DMS53 treated with DMSO at 0.1 percent for 48 hours (cell line): ENCODE data around the gene PDE1C.
"Not testable (repeated sequence)": the region's sequence is repeated elsewhere in the genome, so short reads cannot be mapped to it uniquely, and the experiment has no call there.

Experiments used
- DNase-seq: peaks from one replicate; lab custom pipeline; 2025; ENCODE audit not compliant: unreplicated experiment; lab: John Stamatoyannopoulos, UW

Gene PDE1C

GRCh38 chr7:32070406-32071360, at the start of gene PDE1C:
Gene PDE1C (minus strand): TSS chr7:32070407.
- peak; percentile 11 for DNase-seq

DNA sequence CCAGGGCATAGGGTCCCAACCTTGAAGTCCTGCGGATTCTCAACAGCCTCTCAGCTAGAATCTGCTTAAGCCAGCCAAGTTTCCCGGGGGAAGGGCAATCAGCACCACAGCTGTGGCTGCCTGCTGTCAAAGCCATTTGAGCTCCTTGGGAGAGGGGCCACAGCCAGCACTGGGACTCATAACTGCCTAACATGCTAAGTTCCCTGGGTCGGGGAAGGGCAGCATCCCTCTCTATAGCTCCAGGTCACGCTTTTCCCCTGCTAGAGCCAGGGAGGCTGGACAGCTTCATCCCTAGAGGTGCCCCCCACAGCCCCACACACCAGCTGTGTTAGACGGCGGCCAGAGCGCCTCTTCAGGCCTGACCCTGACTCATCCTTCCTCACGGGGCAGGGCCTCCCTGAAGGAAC, 49.6 kb upstream of the PDE1C start:
- no peak for DNase-seq

DNA sequence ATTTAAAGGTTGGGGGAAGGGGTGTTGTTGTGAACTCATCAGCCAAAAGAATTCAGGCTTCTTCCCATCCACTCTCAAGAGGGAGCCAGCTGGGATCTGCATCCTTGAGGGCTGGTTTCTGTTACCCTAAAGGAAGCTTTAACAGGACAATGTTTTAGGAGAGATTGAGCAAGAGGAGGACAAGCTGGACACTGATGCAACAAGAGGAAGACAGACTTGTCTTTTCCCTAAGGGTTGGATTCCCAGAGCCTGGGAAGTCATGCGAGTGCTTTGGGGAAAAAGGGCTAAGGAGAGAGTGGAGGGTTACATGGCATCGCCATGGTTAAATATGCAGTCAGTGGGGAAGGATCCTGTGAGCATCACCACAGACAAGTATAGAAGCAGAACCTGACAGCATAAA, 47.6 kb upstream of the PDE1C start:
- DNase-seq: no peak

DNA sequence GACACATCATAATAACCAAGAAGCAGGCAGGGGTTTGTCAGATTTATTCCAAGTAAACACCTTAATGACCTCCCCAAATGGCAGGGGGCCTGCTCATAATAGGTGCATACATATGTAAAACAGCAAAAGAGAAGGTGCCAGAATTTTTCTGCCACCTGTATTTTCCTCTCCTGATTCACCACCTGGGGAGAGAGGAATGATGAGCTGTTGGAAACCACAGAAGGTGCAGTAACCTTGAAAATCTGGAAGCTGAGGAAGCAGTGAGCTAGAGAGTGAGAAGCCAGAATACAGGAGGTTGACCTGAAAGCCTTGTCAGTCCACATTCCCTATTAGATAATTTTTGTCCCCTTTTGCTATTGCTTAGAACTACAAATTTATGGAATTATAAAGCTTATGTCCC, 46.2 kb upstream of the PDE1C start:
- no peak for DNase-seq

- DNase-seq: no peak
These were observed 45.6 kb upstream of the PDE1C start for GRCh38 chr7:32115831-32116230.

GRCh38 chr7:32108651-32109050, 38.4 kb upstream of the PDE1C start:
- no peak for DNase-seq

DNA sequence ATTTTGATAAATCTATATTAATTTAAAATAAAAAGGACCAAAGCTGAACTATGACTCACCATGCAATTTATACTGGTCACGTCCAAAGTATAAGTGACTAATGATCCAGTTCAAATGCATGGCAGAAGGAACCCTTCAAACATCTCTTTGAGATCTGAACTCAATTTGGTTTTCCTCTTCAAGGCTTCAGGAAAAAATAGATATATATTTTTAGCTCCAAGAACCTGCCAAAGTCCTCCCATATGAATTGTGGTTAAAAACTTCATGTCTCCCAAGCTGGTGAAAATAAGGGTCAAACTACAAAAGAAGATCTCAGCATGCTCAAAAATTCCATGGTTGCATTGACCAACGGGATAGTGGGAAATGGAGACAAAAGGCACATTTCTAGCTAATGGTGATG, 34.6 kb upstream of the PDE1C start:
- no peak for DNase-seq

DNA sequence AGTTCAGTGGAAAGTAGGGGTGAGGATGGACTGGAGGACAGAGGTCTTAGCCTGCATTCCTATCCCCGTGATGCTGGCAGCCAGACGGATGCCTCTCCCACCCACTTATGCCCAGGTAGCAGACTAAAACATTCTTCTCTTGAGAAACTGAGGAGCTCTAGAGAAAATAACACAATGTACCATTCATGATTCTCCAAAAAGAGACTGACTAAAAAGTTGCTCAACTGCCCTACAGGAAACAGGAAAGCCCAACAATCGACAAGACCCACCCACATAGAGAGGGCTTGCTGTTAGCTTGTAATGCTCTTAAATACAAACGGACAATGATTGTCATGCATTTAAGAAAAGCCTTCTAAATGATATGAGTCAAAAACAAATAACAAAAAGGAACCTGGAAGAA, 33.2 kb upstream of the PDE1C start:
- no peak for DNase-seq

DNA sequence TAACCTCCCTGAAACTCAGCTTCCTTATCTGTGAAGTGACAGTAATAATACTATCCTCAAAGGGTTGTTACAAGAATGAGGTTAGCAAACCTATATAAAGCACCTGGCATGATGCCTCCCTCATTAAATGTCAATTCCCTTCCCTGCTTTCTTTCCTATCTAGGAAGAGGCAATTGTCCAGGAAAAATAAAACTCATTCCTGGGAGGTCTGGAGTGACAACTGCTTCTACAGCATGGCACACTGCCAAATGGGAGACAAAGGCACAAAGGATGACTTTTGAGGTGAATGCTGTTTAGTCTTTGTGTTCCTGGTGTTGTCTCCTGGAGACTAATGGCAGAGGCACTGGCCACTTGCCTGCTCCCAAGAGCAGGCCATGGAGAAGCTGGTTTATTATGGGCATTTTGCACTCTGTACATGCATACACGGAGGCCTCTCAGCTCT, 32.2 kb upstream of the PDE1C start:
- no peak for DNase-seq

DNA sequence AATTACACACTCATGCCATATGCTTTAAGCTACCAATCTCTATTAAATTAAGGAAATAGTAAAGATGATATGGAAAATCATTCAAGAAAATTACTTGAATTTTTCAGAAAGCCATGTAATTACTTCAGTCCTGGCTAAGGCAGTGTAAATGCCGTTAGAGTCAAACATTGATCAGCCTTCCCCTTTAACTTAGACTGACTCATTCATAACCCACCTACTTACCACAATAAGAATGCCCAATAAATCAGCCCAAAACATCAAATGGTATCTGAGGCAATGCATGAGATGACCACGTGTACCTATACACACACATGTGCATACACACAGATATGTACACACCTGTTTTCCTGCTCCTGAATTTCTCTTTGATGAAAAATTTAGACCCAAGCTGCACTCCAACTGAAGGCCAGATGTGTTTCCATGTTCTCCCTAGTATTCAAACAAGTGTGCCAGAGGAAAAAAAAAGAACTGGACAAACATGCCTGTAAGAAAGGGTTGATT, 30.2 kb upstream of the PDE1C start:
- no peak for DNase-seq

DNA sequence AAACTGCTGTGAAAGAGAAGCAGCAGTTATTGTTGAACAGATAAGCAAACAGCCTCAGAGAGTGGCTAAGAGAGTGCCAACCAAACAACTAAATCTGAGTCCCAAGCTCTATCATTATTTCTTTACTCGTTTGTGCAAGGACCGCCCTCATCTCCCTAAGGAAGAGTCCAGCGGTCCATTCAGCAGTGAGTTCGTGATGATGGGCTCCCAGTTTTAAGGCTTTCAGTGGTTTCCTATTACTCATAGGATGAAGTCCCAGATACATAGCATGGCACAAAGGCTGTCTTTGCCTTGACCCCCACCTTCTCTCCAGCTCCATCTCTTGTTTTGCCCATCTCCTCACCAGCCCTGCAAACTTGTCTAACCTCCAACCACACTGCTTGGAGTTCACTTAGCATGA, 24.3 kb upstream of the PDE1C start:
- DNase-seq: no peak

- DNase-seq: no peak
These were observed 23.5 kb upstream of the PDE1C start for GRCh38 chr7:32093415-32094408.

DNA sequence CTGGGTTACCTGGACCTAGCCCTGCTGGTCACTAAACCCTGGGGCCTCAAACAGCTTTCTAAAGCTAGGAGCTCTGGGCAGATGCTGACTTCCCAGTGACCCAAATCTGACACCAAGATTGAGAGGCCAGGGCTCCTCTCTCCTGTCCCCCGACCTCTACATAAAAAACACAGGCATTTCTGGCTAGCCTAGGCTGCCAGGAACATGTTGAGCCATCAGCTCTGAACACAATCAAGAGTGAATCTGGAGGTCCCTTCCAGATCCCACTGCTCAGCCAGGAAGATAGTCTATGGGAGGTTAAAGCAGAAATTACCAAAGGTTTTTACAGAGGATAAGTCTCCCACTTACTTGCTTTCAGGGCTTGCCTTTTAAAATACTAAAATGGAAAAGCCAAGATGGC, 22.1 kb upstream of the PDE1C start:
- DNase-seq: no peak

DNA sequence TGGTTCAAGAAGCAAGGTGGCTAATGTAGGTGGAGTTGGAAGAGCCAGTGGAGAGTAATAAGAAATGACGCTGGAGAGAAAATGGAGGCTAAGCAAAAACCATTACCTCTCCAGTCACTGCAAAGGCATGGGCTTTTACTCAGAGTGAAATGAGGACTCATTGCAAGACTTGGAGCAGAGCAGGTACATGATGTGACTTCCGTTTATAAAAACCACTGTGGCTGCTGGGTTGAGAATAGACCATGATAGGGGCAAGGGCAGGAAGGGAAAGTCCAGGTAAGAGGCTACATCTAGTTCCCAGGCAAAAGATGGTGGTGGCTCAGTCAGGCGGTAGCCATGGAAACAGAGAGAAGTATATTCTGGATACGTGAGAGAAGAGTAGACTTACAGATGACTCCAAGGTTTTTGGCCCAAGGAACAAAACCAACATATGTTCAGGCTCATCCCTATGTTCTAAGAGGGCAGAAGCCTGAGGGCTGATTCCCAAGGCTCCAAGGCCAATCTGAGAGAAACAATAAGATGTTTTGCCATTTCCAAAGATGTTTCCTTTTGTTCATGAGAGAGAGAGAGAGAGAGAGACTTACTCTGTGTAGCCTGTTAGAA, 21.5 kb upstream of the PDE1C start:
- DNase-seq: no peak

GRCh38 chr7:32089678-32090077, 19.5 kb upstream of the PDE1C start:
- DNase-seq: no peak

DNA sequence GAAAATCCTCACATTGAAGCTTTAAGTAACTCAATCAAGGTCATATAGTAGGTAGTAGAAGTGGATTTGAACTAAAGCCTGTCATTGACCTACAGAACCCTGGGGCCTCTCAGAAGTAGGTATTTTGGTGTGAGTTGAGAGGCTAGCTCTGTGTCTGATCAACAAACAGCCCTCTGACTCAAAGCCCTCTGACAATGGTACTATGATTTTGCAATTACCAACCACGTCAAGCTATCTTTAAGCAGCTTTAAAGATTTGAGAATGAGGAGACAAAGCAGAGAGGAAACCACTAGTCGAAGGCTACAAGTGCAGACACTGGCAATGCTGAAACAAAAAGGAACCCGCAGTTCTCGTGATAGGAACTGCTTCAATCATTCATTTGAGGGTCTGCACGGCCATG, 19.0 kb upstream of the PDE1C start:
- no peak for DNase-seq

GRCh38 chr7:32088451-32088881, 18.3 kb upstream of the PDE1C start:
- no peak for DNase-seq

DNA sequence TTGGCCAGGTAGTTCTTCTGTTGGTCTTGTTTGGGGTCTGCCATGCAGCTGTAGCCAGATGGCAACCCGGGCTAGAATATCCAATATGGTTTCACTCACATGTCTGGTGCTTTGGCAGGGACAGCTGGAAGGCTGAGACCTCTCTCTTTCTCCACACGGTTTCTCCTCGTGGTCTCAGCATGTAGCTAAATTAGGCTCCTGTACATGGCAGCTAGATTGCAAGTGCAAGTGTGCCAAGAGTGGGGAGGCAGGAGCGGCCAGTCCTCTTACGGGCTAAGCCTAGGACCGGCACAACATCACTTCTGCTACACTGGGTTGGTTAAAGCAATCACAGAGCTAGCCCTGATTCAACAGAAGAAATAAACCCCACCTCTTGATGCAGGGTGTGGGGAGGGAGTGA, 9.3 kb upstream of the PDE1C start:
- DNase-seq: no peak

DNA sequence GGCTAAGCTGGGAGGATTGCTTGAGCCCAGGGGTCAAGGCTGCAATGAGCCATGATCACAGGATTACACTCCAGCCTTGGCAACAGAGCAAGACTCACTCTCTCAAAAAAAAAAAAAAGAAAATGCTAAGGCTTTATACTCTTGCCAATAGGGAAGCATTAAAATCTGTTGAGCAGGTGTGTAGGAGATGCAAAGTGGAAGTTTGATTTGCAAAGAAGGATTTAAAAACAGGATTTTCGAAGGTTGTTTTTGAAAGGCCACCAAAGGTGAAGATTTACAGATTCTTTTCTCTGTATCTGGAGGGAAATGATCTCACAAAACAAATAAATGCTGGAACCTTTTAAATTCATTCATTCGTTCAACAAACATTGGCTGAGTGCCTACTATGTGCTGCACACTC, 8.6 kb upstream of the PDE1C start:
- no peak for DNase-seq

GRCh38 chr7:32077806-32078205, 7.6 kb upstream of the PDE1C start:
- DNase-seq: no peak

DNA sequence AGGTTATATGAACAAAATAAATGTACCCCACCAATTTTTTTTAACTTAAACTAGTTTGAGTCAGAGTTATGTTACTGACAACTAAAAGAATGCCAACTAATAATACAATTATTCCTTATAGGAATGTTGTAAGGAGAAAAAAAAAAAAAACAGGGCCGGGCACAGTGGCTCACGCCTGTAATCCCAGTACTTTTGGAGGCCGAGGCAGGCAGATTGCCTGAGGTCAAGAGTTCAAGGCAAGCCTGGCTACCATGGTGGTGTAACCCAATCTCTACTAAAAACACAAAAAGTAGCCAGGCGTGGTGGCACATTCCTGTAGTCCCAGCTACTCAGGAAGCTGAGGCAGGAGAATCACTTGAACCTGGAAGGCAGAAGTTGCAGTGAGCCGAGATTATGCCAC, 6.6 kb upstream of the PDE1C start:
- DNase-seq: not testable (repeated sequence)
